ENCODE data around the gene SRP68. TPM values are rescaled to one million over a fixed set of nuclear protein-coding genes. Genes with fewer than 3 reads are reported as not detected.

SRP68 gene
- total and polyA plus RNA-seq, 9 of the 15 experiments (the other 6 are each of a cell fraction or from before 2014, with no cell fraction given), result 29.4 to 92.6 (median 36.2) TPM

DNA sequence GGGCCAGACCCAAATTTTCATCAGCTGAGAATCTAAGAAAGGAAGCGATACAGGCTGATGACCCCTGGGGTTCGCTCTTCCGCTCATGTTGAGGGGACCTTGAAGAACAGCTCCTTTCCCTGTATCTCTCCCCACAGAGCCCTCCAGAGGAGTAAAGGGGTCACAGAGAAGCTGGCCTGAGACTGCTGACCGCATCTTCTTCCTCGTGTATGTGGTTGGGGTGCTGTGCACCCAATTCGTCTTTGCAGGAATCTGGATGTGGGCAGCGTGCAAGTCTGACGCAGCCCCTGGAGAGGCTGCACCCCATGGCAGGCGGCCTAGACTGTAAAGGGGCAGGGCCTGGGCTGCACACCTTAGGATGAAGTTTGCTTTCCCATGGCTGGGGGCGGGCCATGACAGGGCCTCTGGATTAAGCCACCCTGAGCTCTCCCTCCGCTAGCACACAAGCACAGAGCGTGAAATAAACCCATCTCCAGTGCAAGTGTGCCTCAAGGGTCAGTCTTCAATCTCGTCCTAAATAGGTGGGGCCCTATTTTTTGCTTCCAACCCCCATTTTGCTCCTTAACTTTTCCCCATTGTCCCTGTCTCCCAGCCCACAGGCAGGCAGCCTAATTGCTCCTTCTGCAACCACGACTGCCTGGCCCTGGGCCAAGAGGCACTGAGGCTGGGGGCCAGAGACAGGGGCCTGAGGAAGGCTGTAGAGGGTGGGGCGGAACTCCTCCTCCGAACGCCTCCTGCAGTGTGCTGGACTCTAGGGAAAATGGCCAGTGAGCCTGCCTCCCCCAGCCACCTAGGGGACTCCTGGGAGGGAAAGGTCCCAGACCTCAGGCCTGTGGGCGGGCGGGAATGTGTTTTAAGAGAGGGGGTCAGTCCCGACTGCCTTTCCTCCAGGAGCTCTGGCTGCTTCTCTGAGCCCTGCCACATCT, 10.3 kb upstream of the SRP68 start:
- TSS peak; percentile 28 for BruUV-seq (replicated peaks)
- 70% methylated on average over 19 of the region's 20 CpGs for WGBS (ENCODE audit: insufficient coverage, low coverage, missing lambda C conversion rate)
- no peak for DNase-seq (ENCODE audit: extremely low read depth in 1 of 4, low spot score in 3 of 4)
- no peaks in the 10 kb centered on the region for H3K9me3 ChIP-seq (replicated peaks; ENCODE audit: control insufficient read depth, insufficient read depth, low read depth, low read length)
- H3K4me1 ChIP-seq (replicated peaks in 1 of 2; ENCODE audit: control insufficient read depth in 2 of 2, insufficient read depth in 2 of 2, low read length in 2 of 2), result peaks cover 0 to 32% of the 10 kb centered on the region in 2 experiments; a peak in 2 of 5 replicates
- peaks cover 6 to 17% of the 10 kb centered on the region in 2 experiments; a peak in 4 of 5 replicates for H3K27me3 ChIP-seq (ENCODE audit: control insufficient read depth in 2 of 2, insufficient read depth in 2 of 2, low read length in 2 of 2)
- H3K27ac ChIP-seq (ENCODE audit: extremely low read depth, low read depth, low read length), result no peak overlapping the region
- CTCF ChIA-PET (ENCODE audit: low intra/inter-chr PET ratio), result no interaction called here
- peaks cover 9% of the 10 kb centered on the region; the same call in 1 of the 2 replicates for H4K20me1 ChIP-seq (replicated peaks; ENCODE audit: control insufficient read depth, insufficient read depth, low read length)
- peaks cover 4% of the 10 kb centered on the region for H3K9me1 ChIP-seq (ENCODE audit: control insufficient read depth, insufficient read depth, low read length)
- no peaks in the 10 kb centered on the region for H3K79me2 ChIP-seq (ENCODE audit: control insufficient read depth, insufficient read depth, low read length)
- peaks cover 46% of the 10 kb centered on the region; the same call in 2 of the 3 replicates for H3K36me3 ChIP-seq (ENCODE audit: control insufficient read depth, insufficient read depth, low read length)
- peak overlapping the region in 1 of 2 experiments; percentile 82; a peak in 2 of 4 replicates for H3K9ac ChIP-seq (ENCODE audit: insufficient read depth in 1 of 2, low read depth in 2 of 2, low read length in 2 of 2)
- in situ Hi-C loops (cut with MboI) (no loop called here), intact Hi-C loops (cut with micrococcal nuclease) (no loop called here)
- ATAC-seq, result no peak
- H3K4me2 ChIP-seq (ENCODE audit: insufficient read depth, low read length), result no peak overlapping the region
- TF ChIP-seq NFIC (IDR thresholded peaks at IDR 0.05), result peak; percentile 83
- TF ChIP-seq, protein P1, sequence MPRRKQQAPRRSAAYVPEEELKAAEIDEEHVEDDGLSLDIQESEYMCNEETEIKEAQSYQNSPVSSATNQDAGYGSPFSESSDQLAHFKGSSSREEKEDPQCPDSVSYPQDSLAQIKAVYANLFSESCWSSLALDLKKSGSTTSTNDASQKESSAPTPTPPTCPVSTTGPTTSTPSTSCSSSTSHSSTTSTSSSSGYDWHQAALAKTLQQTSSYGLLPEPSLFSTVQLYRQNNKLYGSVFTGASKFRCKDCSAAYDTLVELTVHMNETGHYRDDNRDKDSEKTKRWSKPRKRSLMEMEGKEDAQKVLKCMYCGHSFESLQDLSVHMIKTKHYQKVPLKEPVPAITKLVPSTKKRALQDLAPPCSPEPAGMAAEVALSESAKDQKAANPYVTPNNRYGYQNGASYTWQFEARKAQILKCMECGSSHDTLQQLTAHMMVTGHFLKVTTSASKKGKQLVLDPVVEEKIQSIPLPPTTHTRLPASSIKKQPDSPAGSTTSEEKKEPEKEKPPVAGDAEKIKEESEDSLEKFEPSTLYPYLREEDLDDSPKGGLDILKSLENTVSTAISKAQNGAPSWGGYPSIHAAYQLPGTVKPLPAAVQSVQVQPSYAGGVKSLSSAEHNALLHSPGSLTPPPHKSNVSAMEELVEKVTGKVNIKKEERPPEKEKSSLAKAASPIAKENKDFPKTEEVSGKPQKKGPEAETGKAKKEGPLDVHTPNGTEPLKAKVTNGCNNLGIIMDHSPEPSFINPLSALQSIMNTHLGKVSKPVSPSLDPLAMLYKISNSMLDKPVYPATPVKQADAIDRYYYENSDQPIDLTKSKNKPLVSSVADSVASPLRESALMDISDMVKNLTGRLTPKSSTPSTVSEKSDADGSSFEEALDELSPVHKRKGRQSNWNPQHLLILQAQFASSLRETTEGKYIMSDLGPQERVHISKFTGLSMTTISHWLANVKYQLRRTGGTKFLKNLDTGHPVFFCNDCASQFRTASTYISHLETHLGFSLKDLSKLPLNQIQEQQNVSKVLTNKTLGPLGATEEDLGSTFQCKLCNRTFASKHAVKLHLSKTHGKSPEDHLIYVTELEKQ (CRISPR knock-in tag; IDR thresholded peaks at IDR 0.05), result no peak
- no peak overlapping the region for H3K4me3 ChIP-seq
- no peak for FAIRE-seq
- POLR2A ChIA-PET, result interaction anchor here (0.6 to 1.0 kb wide), 3 partner anchors 9 to 187 kb away, joined by 3 read pairs; no protein-coding TSS in a partner anchor
- H2AFZ ChIP-seq (ENCODE audit: low read depth, low read length), result no peak overlapping the region
